Thoracic aorta (tissue), 2 donors: ENCODE measurements around the gene BCAM. TPM values are rescaled to one million over a fixed set of nuclear protein-coding genes. Genes with fewer than 3 reads are reported as not detected.
"Not testable (repeated sequence)": the region's sequence is repeated elsewhere in the genome, so short reads cannot be mapped to it uniquely, and the experiment has no call there.

Source experiments
- ATAC-seq: fragments of 150-250 bp; one replicate; pipeline ENCODE4 v1.8.0; 2017; ENCODE audit warnings: low read depth; ENCODE audit not compliant: insufficient number of reproducible peaks, low FRiP score
- DNase-seq: peaks from one replicate; pipeline ENCODE4 v3.0.0-alpha.2; 2020; ENCODE audit warnings: low spot score
- H3K27ac ChIP-seq, 2 donors: fragments of 200-600 bp; sonication (generic); 1 replicate in 1 of 2; 2 replicates in 1 of 2; pipeline ENCODE4 v1.5.1; 2016; ENCODE audit warnings: mild to moderate bottlenecking in 2 of 2, moderate library complexity in 2 of 2
- H3K27me3 ChIP-seq: fragments of 200-600 bp; sonication (generic); replicated peaks from 2 replicates; pipeline ENCODE4 v1.6.0; 2016; ENCODE audit warnings: mild to moderate bottlenecking; ENCODE audit not compliant: insufficient read depth
- H3K36me3 ChIP-seq: fragments of 200-600 bp; sonication (generic); one replicate; pipeline ENCODE4 v1.5.1; 2016
- H3K4me1 ChIP-seq, 2 donors: fragments of 200-600 bp; sonication (generic); 1 replicate in 1 of 2; 2 replicates in 1 of 2; pipeline versions ENCODE4 v1.5.1 to v1.6.0; 2016; ENCODE audit warnings: low read depth in 2 of 2, mild to moderate bottlenecking in 1 of 2; ENCODE audit not compliant: control insufficient read depth in 1 of 2
- H3K4me3 ChIP-seq: fragments of 200-600 bp; sonication (generic); 2 replicates; pipeline ENCODE4 v1.5.1; 2016; ENCODE audit warnings: mild to moderate bottlenecking
- H3K9me3 ChIP-seq: fragments of 200-600 bp; sonication (generic); 2 replicates; pipeline ENCODE4 v1.5.1; 2016
- CTCF ChIP-seq: fragments of 200-600 bp; sonication (generic); IDR thresholded peaks from one replicate; pipeline ENCODE4 v1.5.1; 2019; ENCODE audit warnings: antibody characterized with exemption
- total RNA-seq, 2 donors: library from RNA; depleted of rRNA; stranded (reverse); fragments of >200 nt; gene quantifications; one replicate each; pipeline versions ENCODE4 v1.1.0 to v1.2.3, GENCODE V29; 2016

BCAM gene
- total RNA-seq, 2 donors from 2014 or later = 77.7 to 178 TPM

DNA sequence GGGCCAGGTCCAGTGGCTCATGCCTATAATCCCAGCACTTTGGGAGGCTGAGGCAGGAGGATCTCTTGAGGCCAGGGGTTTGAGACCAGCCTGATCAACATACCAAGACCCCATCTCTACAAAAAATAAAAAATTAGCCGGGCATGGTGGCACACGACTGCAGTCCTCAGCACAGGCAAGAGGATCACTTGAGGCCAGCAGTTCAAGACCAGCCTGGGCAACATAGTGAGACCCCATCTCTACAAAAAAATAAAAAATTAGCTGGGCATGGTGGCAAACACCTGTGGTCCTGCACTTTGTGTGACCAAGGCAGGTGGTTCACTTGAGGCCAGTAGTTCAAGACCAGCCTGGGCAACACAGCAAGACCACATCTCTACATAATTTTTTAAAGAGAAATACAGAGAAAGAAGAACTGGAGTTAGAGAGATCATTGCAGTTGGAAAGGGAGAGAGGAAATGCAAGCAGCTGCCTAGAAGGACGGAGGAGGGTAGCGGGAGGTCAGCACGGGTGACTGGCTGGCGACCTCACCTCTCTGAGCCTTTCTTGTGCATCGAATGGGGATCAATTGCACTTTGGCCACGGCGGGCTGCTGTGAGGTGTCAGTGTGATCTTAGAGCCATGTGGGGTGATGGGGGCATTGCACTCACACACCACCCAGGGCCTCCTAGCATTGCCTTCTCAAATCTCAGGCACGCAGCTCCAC is 13.9 kb downstream of the BCAM start:
- H3K27ac ChIP-seq = peak overlapping the region; percentile 83 to 87
- ATAC-seq (no peak), DNase-seq (no peak)
- no peaks in the 10 kb centered on the region for H3K36me3 ChIP-seq
- no peaks in the 10 kb centered on the region for H3K9me3 ChIP-seq
- no peaks in the 10 kb centered on the region for H3K27me3 ChIP-seq
- peaks cover 14 to 25% of the 10 kb centered on the region in 2 donors for H3K4me1 ChIP-seq
- no peak for TF ChIP-seq CTCF
- H3K4me3 ChIP-seq = no peak overlapping the region

- TF ChIP-seq CTCF = no peak
- H3K36me3 ChIP-seq = no peaks in the 10 kb centered on the region
- H3K27me3 ChIP-seq = no peaks in the 10 kb centered on the region
- peaks cover 14 to 25% of the 10 kb centered on the region in 2 donors for H3K4me1 ChIP-seq
- no peak for DNase-seq
- ATAC-seq = no peak
- no peak overlapping the region for H3K27ac ChIP-seq
- H3K4me3 ChIP-seq = no peak overlapping the region
- H3K9me3 ChIP-seq = no peaks in the 10 kb centered on the region
Observed at GRCh38 chr19:44823373-44823698, 14.4 kb downstream of the BCAM start.

DNA sequence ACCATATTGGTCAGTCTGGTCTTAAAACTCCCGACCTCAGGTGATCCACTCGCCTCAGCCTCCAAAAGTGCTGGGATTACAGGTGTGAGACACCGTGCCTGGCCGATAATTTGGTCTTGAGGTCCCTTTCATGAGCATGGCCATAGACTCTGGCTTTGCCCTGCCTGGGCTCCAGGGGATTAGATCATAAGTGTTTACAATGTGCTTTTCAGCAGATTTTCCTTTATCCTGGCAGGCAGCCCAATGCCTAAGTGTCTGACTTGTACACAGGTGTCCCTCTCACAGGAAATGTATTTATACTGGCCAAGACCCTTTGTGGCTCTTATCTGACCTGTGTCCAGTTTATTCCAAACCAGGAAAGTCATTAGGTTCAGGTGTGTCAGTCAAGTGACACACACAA is 15.9 kb downstream of the BCAM start:
- no peak overlapping the region for H3K27ac ChIP-seq
- no peak for ATAC-seq
- no peak for DNase-seq
- TF ChIP-seq CTCF = no peak
- H3K36me3 ChIP-seq = no peaks in the 10 kb centered on the region
- H3K27me3 ChIP-seq = no peaks in the 10 kb centered on the region
- no peaks in the 10 kb centered on the region for H3K9me3 ChIP-seq
- H3K4me1 ChIP-seq = peaks cover 14 to 25% of the 10 kb centered on the region in 2 donors
- no peak overlapping the region for H3K4me3 ChIP-seq

DNA sequence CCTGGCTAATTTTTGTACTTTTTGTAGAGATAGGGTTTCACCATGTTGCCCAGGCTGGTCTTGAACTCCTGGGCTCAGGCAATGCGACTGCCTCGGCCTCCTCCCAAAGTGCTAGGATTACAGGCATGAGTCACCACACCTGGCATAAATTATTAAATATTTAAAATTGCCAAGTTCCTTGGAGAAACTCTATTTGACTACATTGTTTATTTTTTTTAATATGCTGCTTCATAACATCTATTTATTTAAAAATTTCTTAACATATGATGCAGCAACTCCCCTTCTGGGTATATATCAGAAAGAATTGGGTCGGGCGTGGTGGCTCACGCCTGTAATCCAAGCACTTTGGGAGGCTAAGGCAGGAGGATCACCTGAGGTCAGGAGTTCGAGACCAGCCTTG is 24.0 kb downstream of the BCAM start:
- H3K4me1 ChIP-seq, H3K36me3 ChIP-seq, H3K4me3 ChIP-seq, H3K27ac ChIP-seq, H3K9me3 ChIP-seq, DNase-seq, ATAC-seq, H3K27me3 ChIP-seq: not testable (repeated sequence)

- H3K27me3 ChIP-seq, H3K27ac ChIP-seq, H3K9me3 ChIP-seq, H3K4me1 ChIP-seq, DNase-seq, H3K36me3 ChIP-seq, ATAC-seq, H3K4me3 ChIP-seq: not testable (repeated sequence)
Observed at GRCh38 chr19:44834399-44834798, 25.5 kb downstream of the BCAM start.

- Histone ChIP-seq H3K9me3 (no peaks in the 10 kb centered on the region), H3K4me1 (peaks cover under 1 to 1% of the 10 kb centered on the region in 2 donors), H3K4me3 (no peak overlapping the region), H3K36me3 (no peaks in the 10 kb centered on the region), H3K27me3 (no peaks in the 10 kb centered on the region), H3K27ac (no peak overlapping the region)
- ATAC-seq = no peak
- no peak for DNase-seq
- TF ChIP-seq CTCF = no peak
Observed at GRCh38 chr19:44839276-44839675, 30.4 kb downstream of the BCAM start.
